GM18511 (cell line): ENCODE data around the gene RUNX2.

Experiments
- ATAC-seq: cut with Tn5 transposase; IDR thresholded peaks from one replicate; pipeline ENCODE4 v1.9.1; 2021; ENCODE audit warnings: mild to moderate bottlenecking, moderate library complexity; ENCODE audit not compliant: unreplicated experiment

The RUNX2 gene

DNA sequence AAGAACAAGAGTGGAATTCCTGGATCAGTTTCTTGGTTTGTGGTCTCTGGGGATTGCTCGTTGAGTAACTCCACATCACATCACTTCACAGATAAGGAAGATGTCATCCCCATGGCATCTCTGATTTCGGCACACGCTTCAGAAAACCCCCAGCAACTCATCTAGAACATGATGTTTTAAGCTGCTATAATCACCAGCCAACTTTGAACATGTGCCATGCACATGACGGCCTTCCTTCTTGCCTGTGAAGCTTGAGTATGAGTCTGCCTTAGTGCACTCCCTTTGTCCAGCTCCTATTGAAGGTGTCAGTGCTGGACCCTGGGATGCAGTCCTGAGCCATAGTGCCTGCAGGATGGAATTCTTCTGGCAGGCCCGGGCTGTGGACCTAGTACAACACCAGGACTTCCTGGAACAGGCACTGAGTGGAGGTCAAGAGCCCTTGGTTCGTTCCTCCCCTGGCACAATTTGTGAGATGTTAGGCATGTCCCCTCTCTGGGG lies 281.1 kb downstream of the RUNX2 start:
- no peak for ATAC-seq

- no peak for ATAC-seq
Observed at GRCh38 chr6:45610374-45610773, 282.2 kb downstream of the RUNX2 start.

DNA sequence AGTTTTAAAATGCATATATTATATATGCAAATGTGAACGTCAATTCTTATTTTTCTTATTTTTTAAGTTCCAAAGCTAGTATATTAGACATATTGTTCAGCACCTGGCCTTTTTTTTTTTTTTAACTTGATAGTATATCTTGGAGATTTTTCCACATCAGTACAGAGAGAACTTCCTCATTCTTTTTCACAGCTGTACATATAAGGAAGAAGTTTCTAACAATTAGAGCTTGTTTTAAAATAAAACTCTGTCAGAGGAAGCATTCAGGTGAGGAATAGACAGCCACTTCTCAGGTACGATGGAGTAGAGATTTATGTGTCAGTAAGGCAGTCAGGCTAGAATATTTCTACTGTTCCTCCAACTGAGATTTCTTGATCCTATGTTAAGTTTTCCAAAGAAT lies 282.7 kb downstream of the RUNX2 start:
- ATAC-seq = no peak

GRCh38 chr6:45611491-45611890 lies 283.4 kb downstream of the RUNX2 start:
- no peak for ATAC-seq

GRCh38 chr6:45613656-45614055 lies 285.5 kb downstream of the RUNX2 start:
- no peak for ATAC-seq

DNA sequence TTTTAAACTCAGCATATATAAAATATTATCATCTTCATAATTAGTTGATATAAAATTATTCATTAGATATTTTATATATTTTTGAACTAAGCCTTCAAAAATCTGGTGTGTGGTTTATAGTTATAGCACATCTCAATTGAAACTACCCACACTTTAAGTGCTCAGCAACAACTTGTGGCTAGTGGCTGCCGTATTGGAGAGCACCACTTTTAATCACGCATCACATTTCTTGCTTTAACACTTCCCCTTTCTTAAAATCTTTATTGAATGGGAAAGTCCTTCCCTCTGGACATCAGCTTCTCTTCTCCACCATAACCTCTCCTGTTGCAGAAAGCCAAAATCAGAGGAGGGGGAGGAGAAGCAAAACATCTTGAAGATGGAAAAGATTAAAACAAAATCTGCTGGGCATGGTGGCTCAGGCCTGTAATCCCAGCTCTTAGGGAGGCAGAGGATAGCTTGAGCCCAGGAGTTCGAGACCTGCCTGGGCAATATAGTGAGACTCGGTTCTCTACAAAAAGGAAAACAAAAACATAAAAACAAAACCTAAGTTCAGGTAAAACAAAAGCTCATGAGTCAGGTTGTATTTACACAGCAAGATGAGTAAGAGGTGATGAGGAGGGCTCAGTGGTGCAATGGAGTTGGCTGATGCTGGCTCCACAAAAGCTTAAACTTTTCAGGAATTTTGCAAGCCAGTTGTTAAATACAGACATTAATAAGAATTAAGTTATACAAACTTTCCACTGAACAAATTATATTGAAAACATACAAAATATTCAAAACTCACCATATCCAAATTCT lies 286.6 kb downstream of the RUNX2 start:
- ATAC-seq = no peak

DNA sequence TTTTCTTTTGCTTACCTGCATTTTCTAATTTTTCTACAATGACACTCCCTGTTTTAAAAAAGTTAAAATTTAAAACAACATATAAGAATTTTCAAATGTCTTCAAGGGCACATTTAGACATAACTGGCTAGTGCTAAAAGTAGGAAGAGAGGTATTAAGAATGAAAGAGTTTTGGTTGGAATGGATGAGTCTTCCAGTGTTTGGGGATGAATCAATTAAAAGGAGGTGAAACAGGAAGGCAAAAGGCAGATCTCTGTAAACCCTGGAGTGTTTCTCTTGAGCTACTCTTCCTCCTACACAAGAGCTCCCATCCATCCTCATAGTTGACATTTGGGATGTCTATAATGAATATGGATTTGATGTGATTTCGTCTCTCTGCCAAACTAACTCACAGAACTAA lies 288.1 kb downstream of the RUNX2 start:
- ATAC-seq = no peak

DNA sequence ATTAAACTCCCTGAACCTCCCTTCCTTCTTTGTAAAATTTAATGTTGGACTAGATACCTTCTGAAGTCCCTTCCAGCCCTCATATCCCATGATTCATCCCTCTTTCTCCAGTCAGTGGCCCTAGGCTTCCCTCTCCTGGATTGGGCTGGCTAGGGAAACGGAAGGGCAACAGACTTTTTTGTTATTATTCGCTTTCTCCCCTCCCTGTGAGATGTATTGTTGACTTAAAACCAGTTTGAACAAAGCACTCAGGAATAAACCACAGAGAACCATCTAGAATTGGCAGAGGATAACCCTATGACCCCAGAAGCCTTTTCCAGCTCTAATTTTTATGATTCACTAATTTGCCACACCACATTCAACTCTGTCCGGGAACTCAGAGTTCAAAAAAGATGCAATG lies 289.3 kb downstream of the RUNX2 start:
- ATAC-seq = no peak

- ATAC-seq = no peak
Observed at GRCh38 chr6:45618259-45618658, 290.1 kb downstream of the RUNX2 start.

- no peak for ATAC-seq
Observed at GRCh38 chr6:45619211-45619760, 291.2 kb downstream of the RUNX2 start.

DNA sequence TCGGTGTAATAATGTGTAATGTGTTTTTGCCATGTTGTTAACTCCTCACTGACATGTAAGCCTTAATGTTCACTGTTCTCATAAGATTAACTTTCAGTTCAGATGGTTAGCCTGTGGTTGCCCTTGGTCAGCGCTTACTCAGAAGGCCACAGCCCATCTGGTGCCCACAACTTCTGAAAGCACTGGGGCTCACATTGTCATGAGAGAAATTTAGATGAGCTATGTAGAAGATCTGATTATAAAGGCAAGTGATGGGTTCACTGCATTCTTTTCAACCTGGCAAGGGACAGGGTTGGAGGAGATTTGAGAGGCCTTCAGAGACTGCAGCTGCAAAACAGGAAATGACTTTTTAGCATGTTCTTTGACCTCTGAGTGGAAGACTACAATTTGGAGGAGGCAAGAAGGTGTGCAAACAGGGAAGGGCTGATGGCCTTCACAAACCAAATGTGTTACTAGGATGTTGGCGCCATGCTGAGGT lies 291.9 kb downstream of the RUNX2 start:
- no peak for ATAC-seq

DNA sequence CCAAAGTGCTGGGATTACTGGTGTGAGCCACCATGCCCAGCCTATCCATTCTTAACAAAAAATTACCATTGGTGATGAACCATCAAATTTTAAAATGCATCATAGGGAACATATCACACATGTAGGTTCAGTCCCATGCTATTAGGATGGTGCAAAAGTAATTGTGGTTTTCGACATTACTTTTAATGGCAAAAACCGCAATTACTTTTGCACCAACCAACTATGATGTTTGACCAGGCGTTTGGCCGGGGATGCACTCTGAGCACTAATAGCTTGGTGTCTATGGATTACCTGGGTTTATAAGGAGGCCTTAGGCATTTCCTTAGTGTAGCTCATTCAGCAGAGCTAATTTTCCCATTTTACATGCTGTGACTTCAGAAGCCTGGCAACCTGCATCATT lies 296.1 kb downstream of the RUNX2 start:
- ATAC-seq = no peak

DNA sequence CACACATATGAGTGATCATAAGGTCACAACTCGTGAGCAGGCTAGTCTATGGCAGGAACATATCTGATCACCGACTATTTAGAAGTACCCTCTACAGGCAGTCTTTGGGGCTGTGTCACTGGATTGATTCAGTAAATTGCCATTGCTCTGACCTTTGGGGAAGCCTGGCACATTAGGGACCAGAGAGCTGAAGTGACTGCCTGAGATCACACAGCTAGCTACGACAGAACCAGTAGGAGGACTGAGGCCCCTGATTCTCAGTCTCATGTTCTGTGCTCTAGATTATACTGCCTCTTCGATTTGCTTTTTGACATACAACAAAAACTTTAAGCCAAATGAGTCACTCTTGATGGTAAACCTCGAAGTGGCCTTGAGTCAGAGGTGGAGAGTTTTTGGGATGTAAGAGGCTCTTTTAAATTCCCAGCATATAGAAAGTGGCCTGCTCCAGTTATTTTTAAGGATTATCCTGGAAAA lies 297.1 kb downstream of the RUNX2 start:
- ATAC-seq = no peak

DNA sequence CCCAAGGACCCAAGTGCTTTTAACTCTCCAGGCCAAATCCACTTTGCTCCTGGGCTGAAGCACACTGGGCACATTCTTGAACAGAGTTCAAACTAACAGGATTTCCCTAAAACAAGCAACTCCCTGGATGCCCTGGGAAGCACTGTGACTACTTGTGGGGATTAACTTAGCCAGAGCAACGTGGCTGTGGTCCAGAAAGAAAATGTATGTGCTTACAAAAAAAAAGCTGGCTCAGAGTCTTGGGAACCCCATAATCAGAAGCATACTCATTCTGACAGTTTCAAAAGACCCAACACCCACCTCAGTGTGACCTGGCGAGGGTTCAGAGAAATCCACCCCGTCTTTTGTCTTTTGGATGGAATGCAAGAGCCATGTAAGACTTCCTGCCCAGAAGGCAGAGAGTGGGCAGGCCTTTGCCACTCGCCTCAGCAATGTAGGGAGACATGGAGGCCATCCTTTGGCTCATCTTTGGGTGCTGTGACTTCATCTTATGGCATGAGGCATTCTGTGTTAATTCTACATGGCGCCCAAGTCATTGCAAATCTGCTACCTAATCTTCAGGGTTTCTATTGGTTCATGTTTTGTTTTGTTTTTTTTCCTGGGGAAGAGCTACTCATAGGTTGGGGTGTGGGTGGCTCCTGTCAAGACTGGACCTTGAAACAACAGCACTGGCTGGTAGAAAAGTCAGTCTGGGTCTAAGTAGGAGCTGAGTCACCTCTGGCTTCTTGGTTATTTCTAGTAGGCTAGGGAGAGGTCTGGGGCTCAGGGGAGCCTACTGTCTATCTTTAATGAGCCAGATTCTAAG lies 298.2 kb downstream of the RUNX2 start:
- ATAC-seq = no peak

GRCh38 chr6:45630314-45630713 lies 302.2 kb downstream of the RUNX2 start:
- ATAC-seq = no peak

- no peak for ATAC-seq
Observed at GRCh38 chr6:45630801-45631200, 302.7 kb downstream of the RUNX2 start.

GRCh38 chr6:45631396-45631795 lies 303.3 kb downstream of the RUNX2 start:
- ATAC-seq = no peak

DNA sequence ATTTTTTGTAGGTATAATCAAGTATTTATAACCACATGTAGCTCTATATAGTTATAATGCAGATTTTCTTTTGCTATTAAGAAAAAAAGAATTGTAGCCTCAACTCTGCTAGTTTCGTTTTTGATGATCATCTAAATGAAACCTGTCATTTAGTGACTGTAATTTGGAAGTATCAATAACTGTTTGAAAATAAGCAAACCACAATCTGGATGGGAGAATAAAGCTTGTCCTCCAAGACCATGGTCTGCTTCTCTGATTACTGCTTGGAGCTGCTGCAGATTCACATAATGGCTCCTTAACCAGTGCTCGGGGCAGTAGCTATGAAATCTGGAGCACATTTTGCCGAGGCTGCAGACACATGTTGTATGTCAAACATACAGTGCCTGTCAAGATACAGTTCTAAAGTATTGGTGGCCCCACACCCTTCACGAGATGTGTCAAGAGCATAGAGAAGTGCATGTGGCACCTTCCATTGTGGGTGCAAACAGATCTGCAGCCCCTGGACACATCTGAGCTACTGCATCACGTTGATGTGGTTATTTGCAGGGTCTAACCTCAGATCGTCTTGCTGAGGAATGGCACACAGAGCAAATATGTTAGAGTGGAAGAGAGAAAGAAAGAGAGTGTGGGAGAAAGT lies 305.3 kb downstream of the RUNX2 start:
- ATAC-seq = no peak

GRCh38 chr6:45634231-45634630 lies 306.1 kb downstream of the RUNX2 start:
- no peak for ATAC-seq

- no peak for ATAC-seq
Observed at GRCh38 chr6:45635284-45635867, 307.2 kb downstream of the RUNX2 start.

DNA sequence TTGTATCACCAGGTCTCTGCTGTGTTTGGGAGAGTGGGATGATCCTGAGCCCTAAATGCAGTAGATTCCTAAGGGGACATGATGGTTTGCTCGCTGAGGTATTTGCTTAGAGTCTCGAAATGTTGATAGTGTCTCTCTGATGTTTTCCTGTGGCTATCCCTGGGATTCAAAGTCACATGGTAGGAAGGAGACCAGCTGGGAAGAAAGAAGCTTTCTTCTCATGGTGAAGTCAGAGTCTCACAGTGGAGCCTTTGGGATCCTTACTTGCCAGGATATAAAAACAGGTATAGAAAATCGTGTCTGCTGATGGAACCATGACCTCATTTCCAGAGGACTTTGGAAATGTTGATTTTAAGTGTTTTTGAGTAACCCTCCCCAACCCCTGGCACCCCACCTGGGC lies 308.9 kb downstream of the RUNX2 start:
- no peak for ATAC-seq
